ENCODE measurements around the gene MAPKAP1.

GRCh38 chr9:125642311-125642710 lies 64.7 kb downstream of the MAPKAP1 start:
- TF ChIP-seq CTCF (optimal IDR thresholded peaks at IDR 0.05 in 1 of 3, IDR thresholded peaks at IDR 0.05 in 1 of 3, conservative IDR thresholded peaks at IDR 0.05 in 1 of 3; ENCODE audit: extremely low read depth in 1 of 3, insufficient read depth in 2 of 3, low read length in 3 of 3) = no peak
- no peak for TF ChIP-seq EZH2 (IDR thresholded peaks at IDR 0.05; ENCODE audit: low read length)

Measured in keratinocyte (primary cell).